Ascending aorta (tissue), 2 donors: ENCODE data around the gene DIP2A. TPM values are rescaled to one million over a fixed set of nuclear protein-coding genes. Genes with fewer than 3 reads are reported as not detected.

Experiments
- DNase-seq, 2 donors: peaks; one replicate each; pipeline ENCODE4 v3.0.0-alpha.2; 2019; ENCODE audit warnings: low spot score in 2 of 2
- H3K27ac ChIP-seq, 2 donors: fragments of 200-600 bp; sonication (generic); one replicate each; pipeline ENCODE4 v1.5.1; 2016 to 2017; ENCODE audit warnings: mild to moderate bottlenecking in 1 of 2
- H3K27me3 ChIP-seq: fragments of 200-600 bp; sonication (generic); one replicate; pipeline ENCODE4 v1.5.1; 2017
- H3K36me3 ChIP-seq, 2 donors: fragments of 200-600 bp; sonication (generic); one replicate each; pipeline ENCODE4 v1.5.1; 2016
- H3K4me1 ChIP-seq, 2 donors: fragments of 200-600 bp; sonication (generic); one replicate each; pipeline ENCODE4 v1.5.1; 2016 to 2017; ENCODE audit warnings: mild to moderate bottlenecking in 1 of 2
- H3K4me3 ChIP-seq, 2 donors: fragments of 200-600 bp; sonication (generic); one replicate each; pipeline ENCODE4 v1.5.1; 2016 to 2017; ENCODE audit warnings: mild to moderate bottlenecking in 1 of 2
- H3K9me3 ChIP-seq, 2 donors: fragments of 200-600 bp; sonication (generic); one replicate each; pipeline ENCODE4 v1.5.1; 2016
- intact Hi-C: fragments of 100-400 bp; cut with DNase I; formaldehyde crosslinking; loops from one replicate; pipeline ENCODE4 v1.15.1; 2023
- total RNA-seq: library from RNA; depleted of rRNA; stranded (reverse); fragments of >200 nt; gene quantifications from one replicate; pipeline ENCODE4 v1.1.0, GENCODE V29; 2016
- TF ChIP-seq, protein P1 (sequence below), 3 experiments: fragments of 200-600 bp in 2 of 3; fragments of 450-650 bp in 1 of 3; sonication (generic) in 2 of 3; IDR thresholded peaks; one replicate each; pipeline ENCODE4 v1.5.1; 2016 to 2019; ENCODE audit warnings: antibody characterized with exemption in 3 of 3, mild to moderate bottlenecking in 1 of 3, moderate library complexity in 1 of 3

Gene DIP2A
- total RNA-seq, 1 donor from 2014 or later, result 72.8 TPM

GRCh38 chr21:46498335-46499050, 39.8 kb downstream of the DIP2A start:
- Histone ChIP-seq H3K27me3 (no peaks in the 10 kb centered on the region), H3K4me1 (no peaks in the 10 kb centered on the region), H3K4me3 (no peak overlapping the region), H3K9me3 (no peaks in the 10 kb centered on the region), H3K36me3 (peaks cover 21 to 45% of the 10 kb centered on the region in 2 donors), H3K27ac (no peak overlapping the region)
- intact Hi-C loops, result no loop called here
- DNase-seq, result no peak
- TF ChIP-seq, protein P1, sequence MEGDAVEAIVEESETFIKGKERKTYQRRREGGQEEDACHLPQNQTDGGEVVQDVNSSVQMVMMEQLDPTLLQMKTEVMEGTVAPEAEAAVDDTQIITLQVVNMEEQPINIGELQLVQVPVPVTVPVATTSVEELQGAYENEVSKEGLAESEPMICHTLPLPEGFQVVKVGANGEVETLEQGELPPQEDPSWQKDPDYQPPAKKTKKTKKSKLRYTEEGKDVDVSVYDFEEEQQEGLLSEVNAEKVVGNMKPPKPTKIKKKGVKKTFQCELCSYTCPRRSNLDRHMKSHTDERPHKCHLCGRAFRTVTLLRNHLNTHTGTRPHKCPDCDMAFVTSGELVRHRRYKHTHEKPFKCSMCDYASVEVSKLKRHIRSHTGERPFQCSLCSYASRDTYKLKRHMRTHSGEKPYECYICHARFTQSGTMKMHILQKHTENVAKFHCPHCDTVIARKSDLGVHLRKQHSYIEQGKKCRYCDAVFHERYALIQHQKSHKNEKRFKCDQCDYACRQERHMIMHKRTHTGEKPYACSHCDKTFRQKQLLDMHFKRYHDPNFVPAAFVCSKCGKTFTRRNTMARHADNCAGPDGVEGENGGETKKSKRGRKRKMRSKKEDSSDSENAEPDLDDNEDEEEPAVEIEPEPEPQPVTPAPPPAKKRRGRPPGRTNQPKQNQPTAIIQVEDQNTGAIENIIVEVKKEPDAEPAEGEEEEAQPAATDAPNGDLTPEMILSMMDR (IDR thresholded peaks at IDR 0.05), result no peak

- TF ChIP-seq, protein P1 (IDR thresholded peaks at IDR 0.05), result no peak
- H3K36me3 ChIP-seq, result peaks cover 24 to 55% of the 10 kb centered on the region in 2 donors
These were observed 41.7 kb downstream of the DIP2A start for GRCh38 chr21:46500224-46500861.

GRCh38 chr21:46503922-46504550, 45.3 kb downstream of the DIP2A start:
- no peak overlapping the region for H3K4me3 ChIP-seq
- no peaks in the 10 kb centered on the region for H3K27me3 ChIP-seq
- H3K9me3 ChIP-seq, result no peaks in the 10 kb centered on the region
- TF ChIP-seq, protein P1 (IDR thresholded peaks at IDR 0.05), result no peak
- no peaks in the 10 kb centered on the region for H3K4me1 ChIP-seq
- intact Hi-C loops, result no loop called here
- peaks cover 12 to 35% of the 10 kb centered on the region in 2 donors for H3K36me3 ChIP-seq
- DNase-seq, result no peak
- no peak overlapping the region for H3K27ac ChIP-seq

More at GRCh38 chr21:46500224-46500861, 41.7 kb downstream of the DIP2A start:
- DNase-seq, result no peak
- no peaks in the 10 kb centered on the region for H3K9me3 ChIP-seq
- H3K27ac ChIP-seq, result no peak overlapping the region
- no peak overlapping the region for H3K4me3 ChIP-seq
- H3K27me3 ChIP-seq, result no peaks in the 10 kb centered on the region
- H3K4me1 ChIP-seq, result no peaks in the 10 kb centered on the region
- intact Hi-C loops, result no loop called here

DNA sequence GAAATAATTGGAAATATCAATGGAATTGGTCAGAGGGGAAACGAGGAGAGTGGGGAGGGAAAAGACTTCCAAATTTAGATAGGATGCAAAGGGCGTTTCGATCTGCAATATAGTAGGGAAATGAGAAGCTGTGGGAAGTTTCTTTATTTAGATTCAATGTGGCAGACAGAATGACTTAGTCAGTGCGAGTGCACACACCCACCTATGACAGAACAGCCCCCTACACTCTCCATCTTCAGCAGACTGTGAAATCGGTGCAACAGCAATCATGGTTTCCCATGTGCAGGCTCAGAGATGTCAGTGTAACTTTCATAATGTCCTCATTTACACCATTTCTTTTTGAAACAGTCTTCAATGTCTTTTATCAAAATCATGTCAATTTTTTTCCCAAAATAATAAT, 46.0 kb downstream of the DIP2A start:
- Histone ChIP-seq H3K27ac (no peak overlapping the region), H3K27me3 (no peaks in the 10 kb centered on the region), H3K9me3 (no peaks in the 10 kb centered on the region), H3K4me3 (no peak overlapping the region), H3K4me1 (no peaks in the 10 kb centered on the region), H3K36me3 (peaks cover 14 to 29% of the 10 kb centered on the region in 2 donors)
- no peak for DNase-seq
- intact Hi-C loops, result no loop called here
- TF ChIP-seq, protein P1 (IDR thresholded peaks at IDR 0.05), result no peak

DNA sequence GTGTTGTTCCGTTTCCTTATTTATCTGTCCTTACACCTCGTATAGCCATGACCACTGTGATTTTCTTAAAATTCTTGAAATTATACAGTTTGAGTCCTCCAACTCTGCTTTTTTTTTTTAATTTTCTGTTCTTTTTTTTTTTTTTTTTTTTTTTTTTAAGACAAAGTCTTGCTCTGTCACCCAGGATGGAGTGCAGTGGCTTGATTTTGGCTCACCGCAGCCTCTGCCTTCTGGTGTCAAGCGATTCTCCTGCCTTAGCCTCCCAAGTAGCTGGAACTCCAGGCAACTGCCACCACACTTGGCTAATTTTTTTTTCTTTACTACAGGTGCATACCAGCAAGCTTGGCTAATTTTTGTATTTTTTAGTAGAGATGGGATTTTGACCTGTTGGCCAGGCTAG, 48.9 kb downstream of the DIP2A start:
- no peak overlapping the region for H3K27ac ChIP-seq
- peaks cover 32 to 51% of the 10 kb centered on the region in 2 donors for H3K36me3 ChIP-seq
- H3K9me3 ChIP-seq, result no peaks in the 10 kb centered on the region
- H3K4me1 ChIP-seq, result no peaks in the 10 kb centered on the region
- DNase-seq, result no peak
- intact Hi-C loops, result no loop called here
- no peak overlapping the region for H3K4me3 ChIP-seq
- TF ChIP-seq, protein P1 (IDR thresholded peaks at IDR 0.05), result no peak
- no peaks in the 10 kb centered on the region for H3K27me3 ChIP-seq
